HEK293 (cell line): ENCODE results near the gene FAM83F.

Source experiments
- CTCF ChIA-PET: fragments of 350-600 bp; formaldehyde crosslinking; extraction: SDS; loops from one replicate; lab custom pipeline; 2021; ENCODE audit warnings: antibody characterized with exemption; lab: Yijun Ruan, JAX
- POLR2A ChIA-PET: fragments of 300-600 bp; formaldehyde crosslinking; extraction: SDS; loops from one replicate; lab custom pipeline; 2020; ENCODE audit warnings: antibody characterized with exemption, inconsistent platforms; lab: Yijun Ruan, JAX
- H3K27ac ChIP-seq: fragments of 200-500 bp; sonication (Bioruptor generic); 2 replicates; pipeline ENCODE4 v1.5.1; 2014; ENCODE audit warnings: low read depth, low read length, control low read depth, inconsistent platforms; ENCODE audit errors: extremely low read depth
- H3K36me3 ChIP-seq, 2 experiments: fragments of 200-500 bp in 1 of 2; sonication (Bioruptor generic) in 1 of 2; 1 replicate in 1 of 2; 2 replicates in 1 of 2; pipeline ENCODE4 v1.5.1; 2014 to 2017; ENCODE audit warnings: inconsistent platforms in 2 of 2, low read length in 2 of 2; ENCODE audit not compliant: control insufficient read depth in 2 of 2, insufficient read depth in 1 of 2
- H3K4me1 ChIP-seq: fragments of 200-500 bp; sonication (Bioruptor generic); 2 replicates; pipeline ENCODE4 v1.5.1; 2014; ENCODE audit warnings: mild to moderate bottlenecking, low read length, inconsistent platforms; ENCODE audit not compliant: control insufficient read depth, insufficient read depth
- H3K4me3 ChIP-seq: 2 replicates; pipeline ENCODE4 v1.5.1; 2011; ENCODE audit warnings: low read depth, mild to moderate bottlenecking, control low read depth, low read length, moderate library complexity
- H3K9me3 ChIP-seq: fragments of 200-500 bp; sonication (Bioruptor generic); 2 replicates; pipeline ENCODE4 v1.5.1; 2014; ENCODE audit warnings: low read depth, low read length, inconsistent platforms; ENCODE audit not compliant: control insufficient read depth, insufficient read depth
- EGR2 ChIP-seq: fragments of 450-650 bp; formaldehyde crosslinking; IDR thresholded peaks from 2 replicates; pipeline ENCODE4 v1.5.1; 2016; ENCODE audit warnings: low read depth, missing biosample characterization, missing genetic modification characterization
- FEZF1 ChIP-seq: fragments of 450-650 bp; formaldehyde crosslinking; IDR thresholded peaks from 2 replicates; pipeline ENCODE4 v1.5.1; 2016; ENCODE audit warnings: missing biosample characterization, missing genetic modification characterization
- KLF16 ChIP-seq: fragments of 450-650 bp; formaldehyde crosslinking; IDR thresholded peaks from 2 replicates; pipeline ENCODE4 v1.5.1; 2017; ENCODE audit warnings: missing biosample characterization, missing genetic modification characterization
- KLF7 ChIP-seq: fragments of 450-650 bp; formaldehyde crosslinking; IDR thresholded peaks from 2 replicates; pipeline ENCODE4 v1.5.1; 2016; ENCODE audit warnings: missing biosample characterization, missing genetic modification characterization, borderline replicate concordance
- SALL2 ChIP-seq: fragments of 450-650 bp; formaldehyde crosslinking; IDR thresholded peaks from 2 replicates; pipeline ENCODE4 v1.5.0; 2017; ENCODE audit warnings: missing biosample characterization, mild to moderate bottlenecking, missing genetic modification characterization, borderline replicate concordance
- SCRT2 ChIP-seq: fragments of 450-650 bp; formaldehyde crosslinking; IDR thresholded peaks from 2 replicates; pipeline ENCODE4 v1.5.1; 2016; ENCODE audit warnings: missing biosample characterization, missing genetic modification characterization
- SP2 ChIP-seq: fragments of 450-650 bp; formaldehyde crosslinking; IDR thresholded peaks from 2 replicates; pipeline ENCODE4 v1.5.1; 2016; ENCODE audit warnings: missing biosample characterization, missing genetic modification characterization
- SP7 ChIP-seq: fragments of 450-650 bp; formaldehyde crosslinking; IDR thresholded peaks from 2 replicates; pipeline ENCODE4 v1.5.1; 2016; ENCODE audit warnings: missing biosample characterization, missing genetic modification characterization
- TRIM28 ChIP-seq: IDR thresholded peaks from 2 replicates; pipeline ENCODE4 v1.6.1; 2011; ENCODE audit warnings: low read length, control low read depth, borderline replicate concordance
- ZBTB21 ChIP-seq: fragments of 450-650 bp; formaldehyde crosslinking; IDR thresholded peaks from 2 replicates; pipeline ENCODE4 v1.5.1; 2017; ENCODE audit warnings: missing biosample characterization, missing genetic modification characterization
- ZBTB48 ChIP-seq: fragments of 450-650 bp; formaldehyde crosslinking; IDR thresholded peaks from 2 replicates; pipeline ENCODE4 v1.5.1; 2016; ENCODE audit warnings: missing biosample characterization, missing genetic modification characterization
- ZFHX2 ChIP-seq: fragments of 450-650 bp; formaldehyde crosslinking; conservative IDR thresholded peaks from 2 replicates; pipeline ENCODE4 v1.5.1; 2016; ENCODE audit warnings: missing biosample characterization, missing genetic modification characterization
- ZNF266 ChIP-seq: fragments of 450-650 bp; formaldehyde crosslinking; IDR thresholded peaks from 2 replicates; pipeline ENCODE4 v1.5.1; 2016; ENCODE audit warnings: missing biosample characterization, missing genetic modification characterization, low read depth
- ZNF292 ChIP-seq: fragments of 450-650 bp; formaldehyde crosslinking; IDR thresholded peaks from 2 replicates; pipeline ENCODE4 v1.5.1; 2016; ENCODE audit warnings: low read depth, missing biosample characterization, missing genetic modification characterization, borderline replicate concordance
- ZNF341 ChIP-seq: fragments of 450-650 bp; formaldehyde crosslinking; IDR thresholded peaks from 2 replicates; pipeline ENCODE4; 2016; ENCODE audit warnings: low read depth, missing biosample characterization, missing genetic modification characterization
- ZNF426 ChIP-seq: fragments of 450-650 bp; formaldehyde crosslinking; IDR thresholded peaks from 2 replicates; pipeline ENCODE4 v1.5.1; 2017; ENCODE audit warnings: missing biosample characterization, missing genetic modification characterization, mild to moderate bottlenecking, inconsistent platforms, moderate library complexity
- ZNF501 ChIP-seq: fragments of 450-650 bp; formaldehyde crosslinking; IDR thresholded peaks from 2 replicates; pipeline ENCODE4 v1.5.1; 2016; ENCODE audit warnings: missing biosample characterization, missing genetic modification characterization
- ZNF510 ChIP-seq: fragments of 450-650 bp; formaldehyde crosslinking; IDR thresholded peaks from 2 replicates; pipeline ENCODE4 v1.5.1; 2018; ENCODE audit warnings: mild to moderate bottlenecking, missing genetic modification characterization, missing biosample characterization; ENCODE audit not compliant: insufficient replicate concordance
- ZNF529 ChIP-seq: fragments of 450-650 bp; formaldehyde crosslinking; IDR thresholded peaks from 2 replicates; pipeline ENCODE4 v1.5.1; 2017; ENCODE audit warnings: missing genetic modification characterization, missing biosample characterization; ENCODE audit not compliant: insufficient replicate concordance
- ZNF548 ChIP-seq: fragments of 450-650 bp; formaldehyde crosslinking; IDR thresholded peaks from 2 replicates; pipeline ENCODE4 v1.5.1; 2016; ENCODE audit warnings: missing biosample characterization, missing genetic modification characterization
- ZNF596 ChIP-seq: fragments of 450-650 bp; IDR thresholded peaks from 2 replicates; pipeline ENCODE4 v1.5.0; 2018; ENCODE audit warnings: missing biosample characterization, mild to moderate bottlenecking, missing genetic modification characterization, moderate library complexity
- ZNF600 ChIP-seq: fragments of 450-650 bp; formaldehyde crosslinking; IDR thresholded peaks from 2 replicates; pipeline ENCODE4 v1.5.1; 2016; ENCODE audit warnings: missing biosample characterization, missing genetic modification characterization
- ZNF777 ChIP-seq: fragments of 450-650 bp; formaldehyde crosslinking; IDR thresholded peaks from 2 replicates; pipeline ENCODE4 v1.5.1; 2017; ENCODE audit warnings: missing biosample characterization, missing genetic modification characterization, borderline replicate concordance
- TF ChIP-seq, protein P1 (sequence below): fragments of 450-650 bp; formaldehyde crosslinking; IDR thresholded peaks from 2 replicates; pipeline ENCODE4 v1.5.1; 2017; ENCODE audit warnings: missing biosample characterization, missing genetic modification characterization
- TF ChIP-seq, protein P2 (sequence below): fragments of 450-650 bp; formaldehyde crosslinking; IDR thresholded peaks from 2 replicates; pipeline ENCODE4 v1.5.1; 2017; ENCODE audit warnings: missing biosample characterization, missing genetic modification characterization
- TF ChIP-seq, protein P3 (sequence below): fragments of 450-650 bp; formaldehyde crosslinking; IDR thresholded peaks from 2 replicates; pipeline ENCODE4 v1.5.1; 2017; ENCODE audit warnings: missing biosample characterization, missing genetic modification characterization
- TF ChIP-seq, protein P4 (sequence below): fragments of 450-650 bp; formaldehyde crosslinking; IDR thresholded peaks from 2 replicates; pipeline ENCODE4 v1.5.1; 2016; ENCODE audit warnings: missing biosample characterization, missing genetic modification characterization
- TF ChIP-seq, protein P5 (sequence below): fragments of 450-650 bp; IDR thresholded peaks from 2 replicates; pipeline ENCODE4 v1.5.1; 2018; ENCODE audit warnings: missing biosample characterization, mild to moderate bottlenecking, missing genetic modification characterization

FAM83F gene

DNA sequence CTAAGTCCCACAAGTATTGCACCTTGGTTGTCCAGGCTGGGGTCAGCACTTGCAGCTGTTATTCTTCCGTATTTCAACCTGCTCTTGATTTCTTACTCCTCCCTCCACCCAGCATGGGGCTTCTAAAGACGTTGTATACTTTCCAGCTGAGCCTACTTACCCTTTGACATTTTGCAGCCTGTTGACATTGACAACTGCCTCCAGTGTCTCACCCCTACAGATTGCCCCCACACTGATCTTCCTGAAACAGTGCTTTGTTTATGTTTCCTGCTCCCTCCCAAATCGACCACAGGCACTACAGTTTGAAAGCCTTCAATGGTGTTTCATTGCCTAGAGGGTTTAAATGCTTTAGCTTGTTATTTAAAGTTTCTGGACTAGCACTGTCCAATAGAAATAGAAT is 56.6 kb downstream of the FAM83F start (continued):
- TF ChIP-seq ZBTB48 (tag by site-specific recombination), result no peak
- no peak for TF ChIP-seq SP2 (tag by site-specific recombination)
- TF ChIP-seq ZNF501, result no peak
- TF ChIP-seq ZFHX2 (tag by site-specific recombination), result peak; percentile 58
- no peak for TF ChIP-seq ZNF529
- peak; percentile 61 for TF ChIP-seq ZNF341 (tag by site-specific recombination)
- no peak for TF ChIP-seq ZNF548 (tag by site-specific recombination)
- TF ChIP-seq, protein P1, sequence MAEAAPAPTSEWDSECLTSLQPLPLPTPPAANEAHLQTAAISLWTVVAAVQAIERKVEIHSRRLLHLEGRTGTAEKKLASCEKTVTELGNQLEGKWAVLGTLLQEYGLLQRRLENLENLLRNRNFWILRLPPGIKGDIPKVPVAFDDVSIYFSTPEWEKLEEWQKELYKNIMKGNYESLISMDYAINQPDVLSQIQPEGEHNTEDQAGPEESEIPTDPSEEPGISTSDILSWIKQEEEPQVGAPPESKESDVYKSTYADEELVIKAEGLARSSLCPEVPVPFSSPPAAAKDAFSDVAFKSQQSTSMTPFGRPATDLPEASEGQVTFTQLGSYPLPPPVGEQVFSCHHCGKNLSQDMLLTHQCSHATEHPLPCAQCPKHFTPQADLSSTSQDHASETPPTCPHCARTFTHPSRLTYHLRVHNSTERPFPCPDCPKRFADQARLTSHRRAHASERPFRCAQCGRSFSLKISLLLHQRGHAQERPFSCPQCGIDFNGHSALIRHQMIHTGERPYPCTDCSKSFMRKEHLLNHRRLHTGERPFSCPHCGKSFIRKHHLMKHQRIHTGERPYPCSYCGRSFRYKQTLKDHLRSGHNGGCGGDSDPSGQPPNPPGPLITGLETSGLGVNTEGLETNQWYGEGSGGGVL (tag by site-specific recombination), result peak; percentile 68
- peak; percentile 65; the same call in 1 of the 2 replicates for TF ChIP-seq SCRT2 (tag by site-specific recombination)
- TF ChIP-seq, protein P2, sequence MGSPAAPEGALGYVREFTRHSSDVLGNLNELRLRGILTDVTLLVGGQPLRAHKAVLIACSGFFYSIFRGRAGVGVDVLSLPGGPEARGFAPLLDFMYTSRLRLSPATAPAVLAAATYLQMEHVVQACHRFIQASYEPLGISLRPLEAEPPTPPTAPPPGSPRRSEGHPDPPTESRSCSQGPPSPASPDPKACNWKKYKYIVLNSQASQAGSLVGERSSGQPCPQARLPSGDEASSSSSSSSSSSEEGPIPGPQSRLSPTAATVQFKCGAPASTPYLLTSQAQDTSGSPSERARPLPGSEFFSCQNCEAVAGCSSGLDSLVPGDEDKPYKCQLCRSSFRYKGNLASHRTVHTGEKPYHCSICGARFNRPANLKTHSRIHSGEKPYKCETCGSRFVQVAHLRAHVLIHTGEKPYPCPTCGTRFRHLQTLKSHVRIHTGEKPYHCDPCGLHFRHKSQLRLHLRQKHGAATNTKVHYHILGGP (tag by site-specific recombination), result no peak
- TF ChIP-seq KLF7 (tag by site-specific recombination), result peak; percentile 32; the same call in 1 of the 2 replicates
- no peak for TF ChIP-seq SALL2
- no peak for TF ChIP-seq ZNF426 (tag by site-specific recombination)
- no peak for TF ChIP-seq ZNF777
- TF ChIP-seq SP7 (tag by site-specific recombination), result 0 out of 2 replicates have a peak, but pooled peaks have one; percentile 45
- peak; percentile 71; the same call in 1 of the 2 replicates for TF ChIP-seq TRIM28
- TF ChIP-seq, protein P3, sequence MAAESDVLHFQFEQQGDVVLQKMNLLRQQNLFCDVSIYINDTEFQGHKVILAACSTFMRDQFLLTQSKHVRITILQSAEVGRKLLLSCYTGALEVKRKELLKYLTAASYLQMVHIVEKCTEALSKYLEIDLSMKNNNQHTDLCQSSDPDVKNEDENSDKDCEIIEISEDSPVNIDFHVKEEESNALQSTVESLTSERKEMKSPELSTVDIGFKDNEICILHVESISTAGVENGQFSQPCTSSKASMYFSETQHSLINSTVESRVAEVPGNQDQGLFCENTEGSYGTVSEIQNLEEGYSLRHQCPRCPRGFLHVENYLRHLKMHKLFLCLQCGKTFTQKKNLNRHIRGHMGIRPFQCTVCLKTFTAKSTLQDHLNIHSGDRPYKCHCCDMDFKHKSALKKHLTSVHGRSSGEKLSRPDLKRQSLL (tag by site-specific recombination), result no peak
- TF ChIP-seq ZNF292 (tag by site-specific recombination), result no peak
- TF ChIP-seq EGR2, result peak; percentile 91
- TF ChIP-seq FEZF1 (tag by site-specific recombination), result peak; percentile 61

DNA sequence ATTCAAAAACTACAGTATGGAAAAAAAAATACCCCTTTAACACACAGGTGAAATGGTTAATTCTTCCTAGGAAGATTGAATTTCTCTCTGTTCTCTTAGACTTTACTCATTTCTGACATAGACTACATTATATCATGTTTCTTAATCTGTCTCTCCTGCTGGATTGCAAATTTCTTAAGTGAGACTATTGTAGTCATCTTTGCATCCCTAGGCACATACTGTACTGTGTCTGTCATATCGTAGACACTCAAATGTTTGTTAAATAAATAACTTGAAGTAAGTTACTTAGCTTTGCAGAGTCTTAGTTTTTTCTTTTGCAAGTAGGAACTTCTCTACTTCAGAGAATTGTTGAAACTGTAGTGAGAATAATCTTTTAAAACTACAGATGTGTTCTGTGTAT is 58.7 kb downstream of the FAM83F start:
- H3K9me3 ChIP-seq, result no peaks in the 10 kb centered on the region
- no peak for TF ChIP-seq ZNF266 (tag by site-specific recombination)
- TF ChIP-seq ZNF600 (tag by site-specific recombination), result no peak
- TF ChIP-seq, protein P1 (tag by site-specific recombination), result no peak
- no peak for TF ChIP-seq ZNF548 (tag by site-specific recombination)
- TF ChIP-seq KLF16 (tag by site-specific recombination), result no peak
- no peak for TF ChIP-seq ZNF596 (tag by site-specific recombination)
- TF ChIP-seq, protein P4, sequence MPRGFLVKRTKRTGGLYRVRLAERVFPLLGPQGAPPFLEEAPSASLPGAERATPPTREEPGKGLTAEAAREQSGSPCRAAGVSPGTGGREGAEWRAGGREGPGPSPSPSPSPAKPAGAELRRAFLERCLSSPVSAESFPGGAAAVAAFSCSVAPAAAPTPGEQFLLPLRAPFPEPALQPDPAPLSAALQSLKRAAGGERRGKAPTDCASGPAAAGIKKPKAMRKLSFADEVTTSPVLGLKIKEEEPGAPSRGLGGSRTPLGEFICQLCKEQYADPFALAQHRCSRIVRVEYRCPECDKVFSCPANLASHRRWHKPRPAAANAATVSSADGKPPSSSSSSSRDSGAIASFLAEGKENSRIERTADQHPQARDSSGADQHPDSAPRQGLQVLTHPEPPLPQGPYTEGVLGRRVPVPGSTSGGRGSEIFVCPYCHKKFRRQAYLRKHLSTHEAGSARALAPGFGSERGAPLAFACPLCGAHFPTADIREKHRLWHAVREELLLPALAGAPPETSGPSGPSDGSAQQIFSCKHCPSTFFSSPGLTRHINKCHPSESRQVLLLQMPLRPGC (tag by site-specific recombination), result no peak
- TF ChIP-seq ZNF510 (tag by site-specific recombination), result no peak
- no peak for TF ChIP-seq ZBTB21 (tag by site-specific recombination)
- TF ChIP-seq EGR2, result no peak
- TF ChIP-seq, protein P5, sequence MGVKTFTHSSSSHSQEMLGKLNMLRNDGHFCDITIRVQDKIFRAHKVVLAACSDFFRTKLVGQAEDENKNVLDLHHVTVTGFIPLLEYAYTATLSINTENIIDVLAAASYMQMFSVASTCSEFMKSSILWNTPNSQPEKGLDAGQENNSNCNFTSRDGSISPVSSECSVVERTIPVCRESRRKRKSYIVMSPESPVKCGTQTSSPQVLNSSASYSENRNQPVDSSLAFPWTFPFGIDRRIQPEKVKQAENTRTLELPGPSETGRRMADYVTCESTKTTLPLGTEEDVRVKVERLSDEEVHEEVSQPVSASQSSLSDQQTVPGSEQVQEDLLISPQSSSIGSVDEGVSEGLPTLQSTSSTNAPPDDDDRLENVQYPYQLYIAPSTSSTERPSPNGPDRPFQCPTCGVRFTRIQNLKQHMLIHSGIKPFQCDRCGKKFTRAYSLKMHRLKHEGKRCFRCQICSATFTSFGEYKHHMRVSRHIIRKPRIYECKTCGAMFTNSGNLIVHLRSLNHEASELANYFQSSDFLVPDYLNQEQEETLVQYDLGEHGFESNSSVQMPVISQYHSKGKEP, result no peak
- H3K27ac ChIP-seq, result no peak overlapping the region
- ChIA-PET CTCF (interaction anchor here (0.5 to 1.1 kb wide), 4 partner anchors 9 to 673 kb away, joined by 4 to 6 read pairs (median 6); no protein-coding TSS in a partner anchor), POLR2A (interaction anchor here (2.8 kb wide), 1 partner anchor 9 kb away, joined by 10 read pairs; no protein-coding TSS in a partner anchor)
- peaks cover 18% of the 10 kb centered on the region for H3K4me1 ChIP-seq
- no peak overlapping the region for H3K4me3 ChIP-seq
- no peaks in the 10 kb centered on the region for H3K36me3 ChIP-seq
